ENCODE results near the gene FNDC4. TPM values are rescaled to one million over a fixed set of nuclear protein-coding genes. Genes with fewer than 3 reads are reported as not detected.
A peak's percentile ranks its signal among the peaks of the same experiment; 100 is the strongest.

Gene FNDC4
- total and polyA plus RNA-seq, 4 experiments from 2014 or later, result 0.11 TPM; not detected in 3

- ChIA-PET CTCF (ENCODE audit: partially characterized antibody) (interaction anchor here (1.1 kb wide), 1 partner anchor 10 kb away, joined by 4 read pairs; no protein-coding TSS in a partner anchor), POLR2A (ENCODE audit: partially characterized antibody) (no interaction called here)
- Histone ChIP-seq H3K36me3 (ENCODE audit: insufficient read depth, low read length) (peaks cover 37% of the 10 kb centered on the region), H3K27me3 (ENCODE audit: insufficient read depth, low read length) (no peaks in the 10 kb centered on the region), H3K27ac (ENCODE audit: low read depth, low read length) (no peak within 1 kb of the TSS), H3K4me3 (ENCODE audit: low read length in 2 of 2) (no peak within 1 kb of the TSS), H3K4me1 (ENCODE audit: insufficient read depth, low read length) (no peaks in the 10 kb centered on the region), H3K9me3 (ENCODE audit: control insufficient read depth in 1 of 2, low read length in 2 of 2) (no peaks in the 10 kb centered on the region)
- H3K27me3 Mint-ChIP-seq, result no peaks in the 10 kb centered on the region
- intact Hi-C loops (cut with micrococcal nuclease), result no loop called here
- peaks cover 36 to 50% of the 10 kb centered on the region in 2 donors for H3K36me3 Mint-ChIP-seq
- peak; percentile 41 to 60 (median 49) for DNase-seq
- peaks cover 0 to 3% (median 0%) of the 10 kb centered on the region in 8 donors for H3K9me3 Mint-ChIP-seq
- H3K27ac Mint-ChIP-seq, result peak within 1 kb of the TSS; percentile 23 to 88 (median 68)
- H3K4me1 Mint-ChIP-seq, result peaks cover 0 to 9% (median 5%) of the 10 kb centered on the region in 4 donors
- H3K4me3 Mint-ChIP-seq, result peak within 1 kb of the TSS in 1 of 8 donors; percentile 14
Observed at GRCh38 chr2:27441958-27442919, 52.8 kb downstream of the FNDC4 start, which contains the start of gene KRTCAP3. TSS of gene KRTCAP3 (plus strand) at chr2:27442381. CDS start at chr2:27442413, 32 bp downstream.

Other genes starting within 250 kb of the FNDC4 start
- not detected for gene SLC30A3, start 232.2 kb downstream of the FNDC4 start, total RNA-seq
- not detected for gene SLC30A3, start 232.2 kb downstream of the FNDC4 start, polyA plus RNA-seq
- not detected for gene DNAJC5G, start 219.8 kb downstream of the FNDC4 start, total RNA-seq
- gene DNAJC5G, start 219.8 kb downstream of the FNDC4 start, polyA plus RNA-seq, result not detected
- gene TRIM54, start 212.8 kb downstream of the FNDC4 start, total RNA-seq, result under 1 TPM in 1 of 2 experiments, not detected in 1; 0.17 TPM
- gene TRIM54, start 212.8 kb downstream of the FNDC4 start, polyA plus RNA-seq, result not detected
- gene UCN, start 186.8 kb downstream of the FNDC4 start, total RNA-seq, result 1 to 10 TPM; 5.1 to 5.4 TPM
- under 1 TPM in 1 of 2 donors, not detected in 1; 0.84 TPM for gene UCN, start 186.8 kb downstream of the FNDC4 start, polyA plus RNA-seq
- 10 to 100 TPM; 89.3 to 93.3 TPM for gene MPV17, start 172.1 kb downstream of the FNDC4 start, total RNA-seq
- 100 to 1,000 TPM; 125 to 162 TPM for gene MPV17, start 172.1 kb downstream of the FNDC4 start, polyA plus RNA-seq
- 10 to 100 TPM; 82.9 to 90.8 TPM for gene GTF3C2, start 138.4 kb downstream of the FNDC4 start, total RNA-seq
- gene GTF3C2, start 138.4 kb downstream of the FNDC4 start, polyA plus RNA-seq, result 10 to 100 TPM; 37.7 to 51.8 TPM
- gene EIF2B4, start 124.9 kb downstream of the FNDC4 start, total RNA-seq, result 10 to 100 TPM; 48.4 to 56.0 TPM
- gene EIF2B4, start 124.9 kb downstream of the FNDC4 start, polyA plus RNA-seq, result 10 to 100 TPM; 33.4 to 35.1 TPM
- 100 to 1,000 TPM; 122 to 130 TPM for gene SNX17, start 124.6 kb downstream of the FNDC4 start, total RNA-seq
- gene SNX17, start 124.6 kb downstream of the FNDC4 start, polyA plus RNA-seq, result 100 to 1,000 TPM; 178 to 304 TPM
- 10 to 100 TPM; 17.6 to 20.1 TPM for gene ZNF513, start 114.5 kb downstream of the FNDC4 start, total RNA-seq
- gene ZNF513, start 114.5 kb downstream of the FNDC4 start, polyA plus RNA-seq, result 1 to 10 TPM; 3.7 to 6.3 TPM
- gene PPM1G, start 85.6 kb downstream of the FNDC4 start, total RNA-seq, result 10 to 100 TPM; 53.8 to 56.1 TPM
- 10 to 100 TPM; 76.7 to 99.4 TPM for gene PPM1G, start 85.6 kb downstream of the FNDC4 start, polyA plus RNA-seq
- 100 to 1,000 TPM; 115 to 119 TPM for gene NRBP1, start 66.6 kb downstream of the FNDC4 start, total RNA-seq
- gene NRBP1, start 66.6 kb downstream of the FNDC4 start, polyA plus RNA-seq, result 100 to 1,000 TPM; 118 to 125 TPM
- gene KRTCAP3, start 52.8 kb downstream of the FNDC4 start, total RNA-seq, result 10 to 100 TPM; 23.6 to 23.9 TPM
- 1 to 10 TPM; 1.8 to 9.4 TPM for gene KRTCAP3, start 52.8 kb downstream of the FNDC4 start, polyA plus RNA-seq
- gene IFT172, start 5.5 kb downstream of the FNDC4 start, total RNA-seq, result 10 to 100 TPM; 23.6 to 24.4 TPM
- gene IFT172, start 5.5 kb downstream of the FNDC4 start, polyA plus RNA-seq, result 1 to 10 TPM; 2.1 to 5.2 TPM
- gene GCKR, start 1.6 kb upstream of the FNDC4 start, total RNA-seq, result not detected
- not detected for gene GCKR, start 1.6 kb upstream of the FNDC4 start, polyA plus RNA-seq
- 10 to 100 TPM; 51.9 to 66.2 TPM for gene ZNF512, start 87.8 kb upstream of the FNDC4 start, total RNA-seq
- 10 to 100 TPM; 36.8 to 38.5 TPM for gene ZNF512, start 87.8 kb upstream of the FNDC4 start, polyA plus RNA-seq
- 1 to 10 TPM; 1.3 to 2.2 TPM for gene CCDC121, start 133.8 kb upstream of the FNDC4 start, total RNA-seq
- 1 to 10 TPM in 1 of 2 donors, under 1 TPM in 1; 0.79 to 1.2 TPM for gene CCDC121, start 133.8 kb upstream of the FNDC4 start, polyA plus RNA-seq
- gene GPN1, start 133.8 kb upstream of the FNDC4 start, total RNA-seq, result 10 to 100 TPM; 28.9 to 32.8 TPM
- gene GPN1, start 133.8 kb upstream of the FNDC4 start, polyA plus RNA-seq, result 10 to 100 TPM; 65.9 to 99.5 TPM
- 10 to 100 TPM; 45.4 to 48.5 TPM for gene SUPT7L, start 168.4 kb upstream of the FNDC4 start, total RNA-seq
- 10 to 100 TPM; 21.4 to 22.7 TPM for gene SUPT7L, start 168.4 kb upstream of the FNDC4 start, polyA plus RNA-seq
- 10 to 100 TPM; 24.4 to 26.6 TPM for gene SLC4A1AP, start 168.7 kb upstream of the FNDC4 start, total RNA-seq
- 10 to 100 TPM; 26.4 to 32.1 TPM for gene SLC4A1AP, start 168.7 kb upstream of the FNDC4 start, polyA plus RNA-seq